Inferior parietal cortex (tissue), 1 donor: ENCODE measurements around the gene EXOSC3.
"Not testable (repeated sequence)": the region's sequence is repeated elsewhere in the genome, so short reads cannot be mapped to it uniquely, and the experiment has no call there.

ENCODE experiments used
- DNase-seq: peaks from one replicate; pipeline ENCODE4 v3.0.0-alpha.2; 2016; ENCODE audit errors: extremely low spot score

The EXOSC3 gene

DNA sequence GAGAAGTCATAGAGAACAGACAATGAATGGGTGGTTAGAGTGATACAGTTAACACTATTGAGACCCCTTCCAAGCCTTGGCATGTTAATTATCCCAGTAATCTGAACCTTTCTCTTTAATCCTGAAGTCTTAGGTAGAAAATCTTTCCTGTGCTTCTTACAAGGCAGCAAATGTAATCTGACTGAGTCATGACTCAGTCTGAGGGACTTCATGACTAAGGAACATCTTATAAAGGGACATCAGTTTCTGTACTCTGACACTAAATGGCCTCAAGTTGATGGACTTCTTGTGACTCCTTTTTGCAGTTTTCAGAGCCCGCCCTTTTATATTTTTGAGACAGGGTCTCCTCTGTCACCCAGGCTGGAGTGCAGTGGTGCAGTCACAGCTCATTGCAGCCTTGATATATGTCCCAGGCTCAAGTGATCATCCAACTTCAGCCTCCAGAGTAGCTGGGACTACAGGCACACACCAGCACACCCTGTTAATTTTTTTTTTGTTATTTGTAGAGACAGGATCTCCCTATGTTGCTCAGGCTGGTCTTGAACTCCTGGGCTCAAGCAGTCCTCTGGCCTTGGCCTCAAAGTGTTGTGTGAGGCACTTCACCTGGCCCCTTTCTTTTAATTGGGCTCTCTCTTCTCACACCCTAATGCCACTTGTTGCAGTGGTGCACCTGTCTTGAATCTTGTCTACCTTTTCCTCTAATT lies 9.5 kb downstream of the EXOSC3 start:
- no peak for DNase-seq

DNA sequence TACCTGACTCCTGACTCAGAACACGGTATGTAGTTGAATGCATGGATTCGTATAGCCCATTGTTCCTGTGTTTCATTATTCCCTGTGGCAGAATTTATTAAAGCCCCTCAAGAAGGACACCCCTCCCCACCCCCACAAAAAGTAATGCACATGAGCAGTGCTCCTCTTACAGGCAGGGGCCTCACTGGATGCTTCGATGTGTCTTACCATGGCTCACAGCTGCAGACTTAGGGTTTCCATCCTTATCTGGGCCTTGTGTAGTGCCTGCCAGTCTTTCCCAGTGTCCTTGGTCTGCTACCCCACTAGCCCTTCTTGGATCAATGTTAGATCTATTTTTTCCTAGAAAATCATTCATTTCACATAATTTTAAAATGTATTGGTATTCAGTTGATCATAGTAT lies 14.9 kb downstream of the EXOSC3 start:
- DNase-seq: no peak

DNA sequence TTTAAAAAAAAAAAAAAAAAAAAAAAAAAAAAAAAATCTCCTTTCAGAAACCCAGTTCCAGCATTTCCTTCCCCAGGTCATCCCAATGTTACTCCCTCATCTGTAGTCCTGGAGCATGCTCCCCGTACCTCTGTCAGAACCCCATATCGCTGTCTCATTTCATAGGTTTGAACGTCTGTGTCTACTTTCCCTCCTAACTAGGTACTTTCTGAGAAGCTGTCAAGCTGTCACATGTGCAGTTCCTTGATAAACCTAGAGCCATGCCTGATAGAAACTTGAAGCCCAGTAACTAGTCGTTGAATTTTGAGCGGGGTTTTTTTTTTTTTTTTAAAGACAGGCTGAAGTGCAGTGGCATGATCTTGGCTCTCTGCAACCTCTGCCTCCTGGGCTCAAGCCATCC lies 15.6 kb downstream of the EXOSC3 start:
- no peak for DNase-seq

- not testable (repeated sequence) for DNase-seq
Measured at GRCh38 chr9:37765263-37765662, 19.6 kb downstream of the EXOSC3 start.

DNA sequence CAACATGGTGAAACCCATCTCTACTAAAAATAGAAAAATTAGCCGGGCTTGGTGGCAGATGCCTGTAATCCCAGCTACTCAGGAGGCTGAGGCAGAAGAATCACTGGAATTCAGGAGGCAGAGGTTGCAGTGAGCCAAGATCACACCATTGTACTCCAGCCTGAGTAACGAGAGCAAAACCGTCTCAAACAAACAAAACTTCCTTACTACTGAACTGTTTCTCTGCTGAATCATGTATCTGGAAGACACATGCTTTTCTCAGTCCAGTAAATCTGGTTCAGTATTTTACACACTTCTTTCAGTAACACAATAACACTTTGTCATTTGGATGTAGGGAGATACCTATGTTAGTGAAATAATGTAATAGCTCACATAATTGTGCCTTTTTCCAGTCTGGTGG lies 23.4 kb downstream of the EXOSC3 start:
- DNase-seq: no peak

- DNase-seq: no peak
Measured at GRCh38 chr9:37760416-37761161, 24.3 kb downstream of the EXOSC3 start.

GRCh38 chr9:37758747-37759146 lies 26.1 kb downstream of the EXOSC3 start:
- no peak for DNase-seq

- peak; percentile 54 for DNase-seq
Measured at GRCh38 chr9:37753489-37754190, 31.2 kb downstream of the EXOSC3 start, which contains the start of gene TRMT10B. Gene TRMT10B, plus strand, starts transcription at chr9:37753805. Its CDS starts 8,127 bp downstream, at chr9:37761932.

- no peak for DNase-seq
Measured at GRCh38 chr9:37752642-37753488, 32.0 kb downstream of the EXOSC3 start.

GRCh38 chr9:37752112-37752511 lies 32.8 kb downstream of the EXOSC3 start:
- not testable (repeated sequence) for DNase-seq

DNA sequence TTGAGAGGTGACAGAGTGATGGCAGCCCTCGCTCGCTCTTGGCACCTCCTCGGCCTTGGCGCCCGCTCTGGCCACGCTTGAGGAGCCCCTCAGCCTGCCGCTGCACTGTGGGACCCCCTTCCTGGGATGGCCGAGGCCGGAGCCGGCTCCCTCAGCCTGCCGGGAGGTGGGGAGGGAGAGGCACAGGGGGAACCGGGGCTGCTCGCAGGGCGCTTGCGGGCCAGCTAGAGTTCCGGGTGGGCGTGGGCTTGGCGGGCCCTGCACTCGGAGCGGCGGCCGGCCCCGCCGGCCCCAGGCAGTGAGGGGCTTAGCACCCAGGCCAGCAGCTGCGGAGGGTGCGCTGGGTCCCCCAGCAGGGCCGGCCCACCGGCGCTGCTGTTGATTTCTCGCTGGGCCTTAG lies 33.2 kb downstream of the EXOSC3 start:
- DNase-seq: not testable (repeated sequence)

- DNase-seq: no peak
Measured at GRCh38 chr9:37751186-37751585, 33.7 kb downstream of the EXOSC3 start.

DNA sequence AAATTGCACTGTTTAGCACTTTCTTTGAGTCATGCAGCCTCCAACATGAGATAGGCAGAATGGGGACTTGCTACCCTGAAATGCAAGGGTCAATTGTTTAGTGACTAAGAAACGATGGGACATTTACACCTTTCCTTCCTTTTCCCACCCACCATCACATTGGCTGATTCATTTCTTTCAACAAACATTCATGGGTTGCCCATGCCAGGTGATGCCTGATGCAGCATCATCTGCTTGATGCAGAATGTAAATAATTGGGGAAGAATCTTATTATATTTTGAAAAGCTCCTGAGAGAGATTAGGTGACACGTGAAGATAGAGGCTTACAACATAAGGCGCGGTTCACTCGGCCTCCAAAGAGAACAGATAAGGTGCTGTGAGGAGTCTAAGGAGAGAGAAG lies 35.7 kb downstream of the EXOSC3 start:
- DNase-seq: no peak

GRCh38 chr9:37747271-37747753 lies 37.6 kb downstream of the EXOSC3 start:
- peak; percentile 82 for DNase-seq

DNA sequence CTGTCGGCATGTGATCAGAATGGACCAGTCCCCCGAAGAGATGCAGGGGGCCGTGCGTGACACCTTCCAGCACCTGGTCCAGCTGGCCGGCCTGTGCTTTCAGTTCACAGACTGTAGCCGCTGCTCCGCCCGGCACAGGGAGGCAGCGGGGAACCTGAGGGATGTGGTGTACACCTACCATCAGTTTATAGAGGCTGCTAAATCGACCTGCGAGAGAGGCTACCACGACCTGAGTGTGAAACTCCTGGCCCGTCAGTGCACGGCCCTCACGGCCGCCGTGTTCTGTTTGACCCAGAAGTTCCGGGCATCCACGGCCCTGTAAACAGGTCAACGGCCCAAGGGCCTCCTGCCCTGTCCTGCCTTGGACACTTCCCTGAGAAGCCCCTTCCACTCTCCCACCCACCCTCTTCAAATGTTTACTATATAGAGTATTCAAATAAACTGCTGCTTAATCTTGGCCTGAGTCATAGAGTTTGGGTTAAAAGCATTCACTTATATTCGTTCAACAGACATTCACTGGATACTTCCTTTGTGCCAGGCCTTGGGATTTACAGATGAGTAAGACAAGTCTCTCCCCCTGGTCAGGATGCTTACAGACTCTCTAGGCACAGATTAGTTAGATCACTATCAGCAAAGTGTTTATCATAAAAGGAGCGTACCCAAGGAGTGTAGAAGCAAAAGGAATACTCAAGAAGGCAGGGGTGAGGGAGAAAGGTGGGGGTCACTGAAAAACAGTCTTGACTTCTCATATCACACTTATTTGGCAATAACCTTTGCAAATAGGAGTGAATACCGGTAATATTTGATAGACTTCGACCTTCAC lies 38.2 kb downstream of the EXOSC3 start:
- DNase-seq: no peak

DNA sequence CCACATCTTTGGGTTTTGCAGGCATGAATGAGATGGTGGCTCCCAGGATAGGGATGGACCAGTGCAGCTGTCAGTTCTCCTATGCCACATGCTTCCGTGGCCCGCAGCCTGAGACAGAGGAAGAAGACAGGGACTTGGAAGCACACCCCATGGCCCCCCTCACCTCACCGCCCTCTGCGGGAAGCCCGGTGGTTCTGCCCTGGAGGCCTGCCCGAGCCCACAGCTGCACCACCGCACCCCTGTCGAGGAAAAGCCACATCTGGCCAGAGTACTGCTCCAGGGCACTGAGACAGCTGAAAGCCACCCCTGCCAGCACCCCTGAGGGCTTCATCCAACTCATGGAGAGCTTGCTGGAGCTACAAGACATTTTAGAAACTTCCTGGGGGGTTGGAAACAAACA lies 38.9 kb downstream of the EXOSC3 start:
- no peak for DNase-seq

DNA sequence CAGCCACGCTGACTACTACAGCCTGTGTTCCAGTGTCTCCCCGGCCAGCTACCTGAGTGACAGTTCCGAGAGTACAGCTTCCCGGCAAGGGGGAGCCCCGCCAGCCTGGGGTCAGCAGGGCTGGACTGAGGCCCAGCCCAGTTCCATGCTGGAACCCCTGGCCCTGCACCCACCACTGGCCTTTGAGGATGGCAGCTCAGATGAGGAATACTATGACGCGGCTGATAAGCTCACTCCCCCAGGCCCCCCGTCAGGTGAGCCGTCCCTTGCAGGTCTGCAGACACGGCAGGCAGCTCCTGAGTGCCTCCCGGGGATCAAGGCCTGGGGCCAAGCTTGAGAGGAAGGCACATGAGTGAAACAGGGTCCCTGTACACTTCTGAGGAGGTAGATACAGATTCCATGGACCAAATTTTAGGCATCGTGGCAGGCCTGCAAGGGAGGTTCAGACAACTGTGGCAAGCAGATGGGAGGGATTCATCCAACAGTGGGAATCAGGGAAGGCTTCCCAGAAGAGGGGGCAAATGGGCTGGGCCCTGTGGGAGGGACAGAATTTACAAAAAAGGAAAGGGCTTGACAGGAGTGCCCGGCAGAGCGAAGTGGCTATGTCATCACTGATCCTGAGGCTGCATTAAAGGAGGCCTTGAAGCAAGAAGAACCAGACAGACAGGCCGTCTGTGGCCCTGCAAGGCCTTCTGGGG lies 44.1 kb downstream of the EXOSC3 start:
- no peak for DNase-seq

DNA sequence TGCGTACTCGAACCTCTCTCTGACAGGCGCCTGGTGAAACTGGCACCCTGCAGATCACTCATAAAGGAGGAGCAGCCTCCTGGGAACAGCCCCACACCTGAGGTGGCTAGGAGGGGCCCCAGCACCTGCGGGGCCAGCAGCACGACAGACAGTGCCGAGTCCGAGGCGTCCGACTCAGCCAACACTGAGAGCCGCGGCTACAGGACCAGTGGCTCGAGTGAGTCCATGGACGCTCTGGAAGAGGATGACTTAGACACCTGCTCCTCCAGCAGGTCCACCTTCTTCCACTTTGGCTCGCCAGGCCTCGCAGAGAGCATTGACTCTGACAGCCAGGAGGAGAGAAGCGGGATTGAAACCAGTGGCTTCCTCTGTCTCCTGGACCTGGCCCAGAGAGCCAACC lies 44.7 kb downstream of the EXOSC3 start:
- DNase-seq: no peak

DNA sequence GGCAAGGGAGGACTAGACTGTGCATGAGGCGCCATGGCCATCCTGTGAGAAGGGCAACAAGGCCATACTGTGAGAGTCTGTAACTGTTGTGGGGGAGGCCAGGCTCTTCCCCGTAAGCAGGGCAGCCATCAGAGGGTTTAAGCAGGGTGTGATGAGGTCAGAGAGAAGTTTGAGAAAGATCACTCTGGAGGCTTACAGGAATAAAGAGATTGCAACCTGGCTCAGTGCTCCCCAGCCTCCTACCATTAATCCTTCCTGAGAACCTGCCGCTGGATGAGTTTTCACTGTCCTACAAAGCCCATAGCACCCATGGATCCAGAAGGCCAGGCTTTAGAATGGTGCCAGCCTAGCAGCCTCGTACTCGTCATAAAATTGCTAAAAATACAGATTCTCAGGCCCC lies 45.6 kb downstream of the EXOSC3 start:
- DNase-seq: no peak

DNA sequence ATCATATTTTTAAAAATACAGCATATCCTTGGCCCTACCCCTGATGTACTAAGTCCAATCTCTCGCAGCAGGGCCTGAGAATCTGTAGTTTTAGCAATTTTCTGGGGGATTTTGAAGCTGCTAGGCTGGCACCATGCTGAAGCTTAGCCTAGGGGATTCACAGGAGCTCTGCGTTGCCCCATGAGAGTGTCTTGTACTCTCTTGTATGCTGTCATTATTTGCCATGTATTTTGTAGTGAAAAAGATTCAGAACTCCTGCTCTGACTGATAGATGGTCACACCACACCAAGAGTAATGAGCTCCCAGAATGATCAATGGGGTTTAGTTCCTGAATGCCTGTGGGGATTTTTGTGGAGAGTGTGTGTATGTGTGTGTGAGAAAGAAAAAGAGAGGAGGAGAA lies 51.9 kb downstream of the EXOSC3 start:
- no peak for DNase-seq
